Upper lobe of left lung (tissue), 4 donors: ENCODE results near the gene PTPRR.

Experiments
- CTCF ChIP-seq, 6 experiments: fragments of 450-650 bp in 4 of 6; fragments of 200-600 bp in 2 of 6; sonication (generic) in 2 of 6; IDR thresholded peaks; one replicate each; pipeline ENCODE4 v1.5.1; 2016 to 2019; ENCODE audit warnings: antibody characterized with exemption in 6 of 6
- EP300 ChIP-seq, 4 donors: sonication (generic); formaldehyde crosslinking; IDR thresholded peaks; one replicate each; pipeline ENCODE4 v1.5.1; 2017; ENCODE audit warnings: antibody characterized with exemption in 4 of 4, control low read depth in 2 of 4
- POLR2A ChIP-seq, 4 donors: fragments of 450-650 bp; IDR thresholded peaks; one replicate each; pipeline ENCODE4 v1.5.1; 2016 to 2017; ENCODE audit warnings: antibody characterized with exemption in 4 of 4, mild to moderate bottlenecking in 2 of 4
- POLR2AphosphoS5 ChIP-seq, 2 donors: sonication (generic); formaldehyde crosslinking; IDR thresholded peaks; one replicate each; pipeline ENCODE4 v1.5.1; 2017; ENCODE audit warnings: antibody characterized with exemption in 2 of 2

- TF ChIP-seq POLR2AphosphoS5 (IDR thresholded peaks at IDR 0.05) (no peak), CTCF (IDR thresholded peaks at IDR 0.05) (no peak), EP300 (IDR thresholded peaks at IDR 0.05) (no peak), POLR2A (IDR thresholded peaks at IDR 0.05) (no peak)
Measured at GRCh38 chr12:70628701-70629480, 291.6 kb downstream of the PTPRR start.
